Lung (tissue), 12 donors: ENCODE measurements around the gene ALPI. TPM values are rescaled to one million over a fixed set of nuclear protein-coding genes. Genes with fewer than 3 reads are reported as not detected.

Experiments
- ATAC-seq: fragments of 200-7000 bp; cut with Tn5 transposase; one replicate; pipeline ENCODE4 v1.9.1; 2020; ENCODE audit warnings: moderate number of reproducible peaks; ENCODE audit not compliant: insufficient read depth, low FRiP score
- DNase-seq, 3 donors: peaks; one replicate each; pipeline ENCODE4 v3.0.0-alpha.2; 2013 to 2017
- H3K27ac ChIP-seq, 2 donors: one replicate each; pipeline ENCODE4 v1.5.1; 2013; ENCODE audit warnings: mild to moderate bottlenecking in 2 of 2, moderate library complexity in 2 of 2, control low read depth in 1 of 2, inconsistent platforms in 1 of 2, low read depth in 1 of 2, low read length in 1 of 2
- H3K27me3 ChIP-seq, 3 donors: one replicate each; pipeline ENCODE4 v1.5.1; 2013; ENCODE audit warnings: low read length in 2 of 3; ENCODE audit not compliant: control insufficient read depth in 3 of 3, insufficient read depth in 3 of 3
- H3K36me3 ChIP-seq, 4 donors: one replicate each; pipeline ENCODE4 v1.5.1; 2013; ENCODE audit warnings: low read length in 4 of 4, mild to moderate bottlenecking in 1 of 4, moderate library complexity in 1 of 4; ENCODE audit not compliant: control insufficient read depth in 4 of 4, insufficient read depth in 4 of 4
- H3K4me1 ChIP-seq, 5 donors: one replicate each; pipeline ENCODE4 v1.5.1; 2013; ENCODE audit warnings: low read length in 5 of 5, mild to moderate bottlenecking in 2 of 5, moderate library complexity in 1 of 5; ENCODE audit not compliant: control insufficient read depth in 5 of 5, insufficient read depth in 5 of 5
- H3K4me3 ChIP-seq: one replicate; pipeline ENCODE4 v1.5.1; 2013; ENCODE audit warnings: mild to moderate bottlenecking, control low read depth, moderate library complexity
- H3K9ac ChIP-seq, 2 donors: one replicate each; pipeline ENCODE4 v1.5.1; 2013; ENCODE audit warnings: low read length in 2 of 2, control low read depth in 1 of 2; ENCODE audit not compliant: insufficient read depth in 1 of 2
- H3K9me3 ChIP-seq, 4 donors: one replicate each; pipeline ENCODE4 v1.5.1; 2013; ENCODE audit warnings: low read length in 3 of 4, mild to moderate bottlenecking in 1 of 4, moderate library complexity in 1 of 4; ENCODE audit not compliant: control insufficient read depth in 4 of 4, insufficient read depth in 3 of 4
- WGBS, 2 donors: extraction: QIAGEN DNeasy Blood & Tissue Kit; methylation state at CpG; one replicate each; pipeline ENCODE4 v1.1.7; 2013; 5-methylcytosine and 5-hydroxymethylcytosine counted together
- polyA plus RNA-seq, 2 donors: library from polyadenylated mRNA; stranded (reverse); fragments of 200-250 nt; gene quantifications; one replicate each; pipeline ENCODE4 v1.2.1, GENCODE V29; 2013
- total RNA-seq, 2 donors: library from RNA; depleted of rRNA in 1 of 2; stranded (reverse); fragments of >200 nt in 1 of 2; gene quantifications; one replicate each; pipeline ENCODE4 v1.2.1, GENCODE V29; 2014 to 2021
- TF ChIP-seq, protein P1 (sequence below): IDR thresholded peaks from 2 replicates; pipeline ENCODE4 v1.5.1; 2012; ENCODE audit warnings: mild to moderate bottlenecking; ENCODE audit errors: control extremely low read depth, extremely low read depth
- donor health status: control.
- donor health status: control.
- donor health status: Bipolar disorder and iron deficiency.
- donor health status: healthy.
- donor health status: DM: yes; HTN: yes; CAD: no.

Gene ALPI
- total and polyA plus RNA-seq, 4 donors, result not detected

DNA sequence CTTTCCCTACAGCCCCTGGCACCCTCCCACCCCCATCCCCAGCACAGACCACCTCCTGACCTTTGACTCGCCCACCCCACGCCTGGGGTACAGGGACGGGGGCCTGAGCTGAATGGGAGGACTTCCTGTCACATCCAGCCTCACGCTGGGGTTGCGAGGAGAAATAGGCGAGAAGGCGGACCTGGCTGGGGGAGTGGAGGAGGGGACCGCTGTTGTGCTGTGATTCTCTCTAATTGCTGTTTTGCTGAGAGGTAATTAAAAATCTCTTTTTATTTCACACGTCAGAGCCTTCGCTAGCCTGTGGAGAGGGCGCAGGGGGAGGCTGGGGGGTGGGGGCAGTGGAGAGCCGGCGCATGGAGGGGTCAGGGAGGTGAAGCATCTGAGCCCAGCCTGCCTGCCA, 41.4 kb downstream of the ALPI start:
- no peak overlapping the region for H3K9ac ChIP-seq
- no peak overlapping the region for H3K4me3 ChIP-seq
- ATAC-seq (no peak), DNase-seq (no peak)
- 72 to 80% methylated on average over 13 of the region's 13 CpGs for WGBS, 2 donors
- H3K36me3 ChIP-seq, result no peaks in the 10 kb centered on the region
- H3K9me3 ChIP-seq, result no peaks in the 10 kb centered on the region
- H3K4me1 ChIP-seq, result no peaks in the 10 kb centered on the region
- TF ChIP-seq, protein P1, sequence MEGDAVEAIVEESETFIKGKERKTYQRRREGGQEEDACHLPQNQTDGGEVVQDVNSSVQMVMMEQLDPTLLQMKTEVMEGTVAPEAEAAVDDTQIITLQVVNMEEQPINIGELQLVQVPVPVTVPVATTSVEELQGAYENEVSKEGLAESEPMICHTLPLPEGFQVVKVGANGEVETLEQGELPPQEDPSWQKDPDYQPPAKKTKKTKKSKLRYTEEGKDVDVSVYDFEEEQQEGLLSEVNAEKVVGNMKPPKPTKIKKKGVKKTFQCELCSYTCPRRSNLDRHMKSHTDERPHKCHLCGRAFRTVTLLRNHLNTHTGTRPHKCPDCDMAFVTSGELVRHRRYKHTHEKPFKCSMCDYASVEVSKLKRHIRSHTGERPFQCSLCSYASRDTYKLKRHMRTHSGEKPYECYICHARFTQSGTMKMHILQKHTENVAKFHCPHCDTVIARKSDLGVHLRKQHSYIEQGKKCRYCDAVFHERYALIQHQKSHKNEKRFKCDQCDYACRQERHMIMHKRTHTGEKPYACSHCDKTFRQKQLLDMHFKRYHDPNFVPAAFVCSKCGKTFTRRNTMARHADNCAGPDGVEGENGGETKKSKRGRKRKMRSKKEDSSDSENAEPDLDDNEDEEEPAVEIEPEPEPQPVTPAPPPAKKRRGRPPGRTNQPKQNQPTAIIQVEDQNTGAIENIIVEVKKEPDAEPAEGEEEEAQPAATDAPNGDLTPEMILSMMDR, result no peak
- no peak overlapping the region for H3K27ac ChIP-seq
- H3K27me3 ChIP-seq, result peaks cover 0 to 9% (median 2%) of the 10 kb centered on the region in 3 donors

DNA sequence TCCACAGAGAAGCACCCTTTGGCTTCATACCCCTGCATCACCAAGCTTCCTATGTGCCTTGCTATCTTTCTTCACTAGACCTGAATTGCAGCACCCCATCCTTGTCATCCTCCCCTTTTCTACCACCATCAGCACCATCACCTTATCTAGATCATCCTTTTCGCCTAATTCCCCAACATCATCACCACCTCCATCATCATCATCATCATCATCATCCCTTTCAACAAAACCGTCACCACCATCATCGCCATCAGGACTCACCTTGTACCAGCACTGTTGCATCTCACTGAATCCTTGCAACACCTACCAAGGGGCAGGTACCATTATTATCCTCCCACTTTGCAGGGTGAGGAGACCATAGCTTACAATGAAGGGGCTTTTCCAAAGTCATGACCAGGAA, 42.5 kb downstream of the ALPI start:
- Histone ChIP-seq H3K27me3 (peaks cover 0 to 13% (median 5%) of the 10 kb centered on the region in 3 donors), H3K9ac (no peak overlapping the region), H3K9me3 (peaks cover 0 to 2% (median 0%) of the 10 kb centered on the region in 4 donors), H3K4me1 (peaks cover 0 to 4% (median 0%) of the 10 kb centered on the region in 5 donors), H3K36me3 (no peaks in the 10 kb centered on the region), H3K4me3 (no peak overlapping the region), H3K27ac (no peak overlapping the region)
- WGBS, 2 donors, result 88 to 99% methylated on average over 3 of the region's 3 CpGs
- ATAC-seq, result no peak
- TF ChIP-seq, protein P1, result no peak
- DNase-seq, result no peak

DNA sequence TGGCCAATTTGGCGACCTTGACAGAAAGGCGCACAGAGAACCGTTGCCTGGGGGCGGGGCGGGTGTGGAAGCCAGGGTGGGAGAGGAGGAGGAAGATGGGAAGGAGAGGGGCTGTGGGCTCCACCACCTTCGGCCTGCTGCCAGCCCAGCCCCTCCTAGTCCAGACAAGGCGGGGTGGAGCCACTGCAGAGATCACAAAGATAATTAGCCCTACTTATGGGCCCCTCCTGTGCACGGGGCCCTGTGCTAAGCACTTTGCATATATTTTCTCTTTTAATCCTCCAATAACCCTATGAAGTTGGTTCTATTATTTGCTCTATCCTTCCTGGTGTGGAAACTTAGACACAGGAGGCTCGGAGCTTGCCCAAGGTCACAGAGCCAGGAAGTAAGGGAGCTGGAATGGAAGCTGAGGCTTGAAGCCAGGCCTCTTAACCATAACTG, 45.4 kb downstream of the ALPI start:
- Histone ChIP-seq H3K27me3 (peaks cover 0 to 42% (median 26%) of the 10 kb centered on the region in 3 donors), H3K9me3 (peaks cover 0 to 4% (median 0%) of the 10 kb centered on the region in 4 donors), H3K4me3 (no peak overlapping the region), H3K9ac (no peak overlapping the region), H3K27ac (no peak overlapping the region), H3K4me1 (peaks cover 0 to 8% (median 0%) of the 10 kb centered on the region in 5 donors), H3K36me3 (no peaks in the 10 kb centered on the region)
- DNase-seq, result no peak
- no peak for ATAC-seq
- WGBS, 2 donors, result 79 to 83% methylated on average over 9 of the region's 9 CpGs
- TF ChIP-seq, protein P1, result no peak
